Ramos (cell line): ENCODE results near the gene ST3GAL2.

ENCODE experiments used
- in situ Hi-C: fragments of 300-500 bp; cut with MboI; formaldehyde crosslinking; loops from one replicate; pipeline ENCODE4 v1.14.3; 2022; ENCODE audit warnings: low sequenced_read_pairs; ENCODE audit not compliant: unreplicated experiment

Gene ST3GAL2

GRCh38 chr16:70441406-70441990 is 2.6 kb upstream of the ST3GAL2 start:
- in situ Hi-C loops, result no loop called here

- in situ Hi-C loops, result no loop called here
Measured at GRCh38 chr16:70440009-70440692, 1.3 kb upstream of the ST3GAL2 start.

- in situ Hi-C loops, result no loop called here
Measured at GRCh38 chr16:70438585-70438968, 323 bp downstream of the ST3GAL2 start.

- in situ Hi-C loops, result no loop called here
Measured at GRCh38 chr16:70437582-70438557, 1.0 kb downstream of the ST3GAL2 start.

GRCh38 chr16:70437017-70437581 is 1.8 kb downstream of the ST3GAL2 start:
- in situ Hi-C loops, result no loop called here

- in situ Hi-C loops, result no loop called here
Measured at GRCh38 chr16:70434484-70435260, 4.2 kb downstream of the ST3GAL2 start.

- in situ Hi-C loops, result no loop called here
Measured at GRCh38 chr16:70433458-70434103, 5.3 kb downstream of the ST3GAL2 start.

- in situ Hi-C loops, result no loop called here
Measured at GRCh38 chr16:70432723-70433457, 6.0 kb downstream of the ST3GAL2 start.

GRCh38 chr16:70432356-70432722 is 6.6 kb downstream of the ST3GAL2 start:
- in situ Hi-C loops, result no loop called here

- in situ Hi-C loops, result no loop called here
Measured at GRCh38 chr16:70430667-70431536, 8.0 kb downstream of the ST3GAL2 start.

- in situ Hi-C loops, result no loop called here
Measured at GRCh38 chr16:70429888-70430666, 8.8 kb downstream of the ST3GAL2 start.

GRCh38 chr16:70428178-70428998 is 10.5 kb downstream of the ST3GAL2 start:
- in situ Hi-C loops, result no loop called here

- in situ Hi-C loops, result no loop called here
Measured at GRCh38 chr16:70427786-70428177, 11.1 kb downstream of the ST3GAL2 start.

GRCh38 chr16:70422543-70422942 is 16.4 kb downstream of the ST3GAL2 start:
- in situ Hi-C loops, result no loop called here

GRCh38 chr16:70421473-70422311 is 17.2 kb downstream of the ST3GAL2 start:
- in situ Hi-C loops, result no loop called here

- in situ Hi-C loops, result no loop called here
Measured at GRCh38 chr16:70421014-70421413, 17.9 kb downstream of the ST3GAL2 start.
